ENCODE data around the gene RFC2.
"Not testable (repeated sequence)": the region's sequence is repeated elsewhere in the genome, so short reads cannot be mapped to it uniquely, and the experiment has no call there.

RFC2 gene

DNA sequence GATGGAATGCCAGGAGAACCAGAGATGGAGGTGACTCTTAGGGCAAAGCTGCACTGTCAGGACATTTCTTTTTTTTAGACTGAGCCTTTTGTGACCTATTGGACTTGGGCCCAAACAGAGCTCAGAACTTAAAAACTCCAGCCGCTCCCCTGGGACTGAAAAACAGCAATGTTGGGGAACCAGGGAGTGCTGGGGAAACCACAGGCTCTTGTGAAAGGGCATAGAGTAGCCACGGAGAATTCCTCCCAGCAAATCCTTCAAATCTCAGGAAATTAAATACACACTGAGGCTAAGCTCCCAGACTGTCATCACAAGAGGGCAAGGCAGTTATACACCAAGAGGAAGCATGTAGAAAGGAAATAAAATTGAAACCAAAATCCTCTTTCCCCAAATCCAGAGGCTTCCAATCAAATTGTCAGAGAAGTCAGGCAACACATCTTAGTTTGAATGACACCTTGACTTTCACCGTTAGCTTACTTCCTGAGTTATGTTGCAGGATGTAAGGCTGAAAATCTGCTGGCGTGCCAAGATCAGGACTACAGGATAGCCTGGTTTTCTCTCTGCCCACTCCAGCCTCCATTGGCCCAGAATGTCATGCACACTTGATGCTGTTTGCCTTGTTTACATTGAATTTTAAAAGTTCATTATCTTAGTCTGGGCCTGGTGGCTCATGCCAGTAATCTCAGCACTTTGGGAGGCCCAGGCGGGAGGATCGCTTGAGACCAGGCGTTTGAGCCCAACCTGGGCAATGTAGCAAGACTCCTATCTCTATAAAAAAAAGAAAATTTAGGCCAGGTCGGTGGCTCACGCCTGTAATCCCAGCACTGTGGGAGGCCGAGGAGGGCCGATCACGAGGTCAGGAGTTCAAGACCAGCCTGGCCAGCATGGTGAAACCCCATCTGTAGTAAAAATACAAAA lies 2.6 kb upstream of the RFC2 start:
- no peak overlapping the region for H3K4me3 ChIP-seq (ENCODE audit: control insufficient read depth, low read depth, low read length)
- TF ChIP-seq CTCF (IDR thresholded peaks at IDR 0.05; ENCODE audit: control insufficient read depth, insufficient read depth, low read depth, low read length, missing control alignments) = no peak
- peak; percentile 88 for DNase-seq (ENCODE audit: low read depth)

DNA sequence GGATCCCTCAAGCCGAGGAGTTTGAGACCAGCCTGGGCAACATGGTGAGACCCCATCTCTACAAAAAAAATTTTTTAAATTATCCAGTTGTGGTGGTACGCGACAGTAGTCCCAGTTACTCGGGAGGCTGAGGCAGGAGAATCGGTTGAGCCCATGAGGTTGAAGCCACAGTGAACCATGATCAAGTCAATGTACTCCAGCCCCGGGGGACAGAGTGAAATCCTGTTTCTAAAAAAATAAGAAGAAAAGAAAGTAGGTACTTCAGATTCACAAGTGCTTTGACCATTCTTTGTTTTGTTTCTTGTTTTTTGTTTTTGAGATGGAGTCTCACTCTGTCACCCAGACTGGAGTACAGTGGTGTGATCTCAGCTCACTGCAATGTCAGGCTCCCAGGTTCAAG lies 1.3 kb upstream of the RFC2 start:
- not testable (repeated sequence) for DNase-seq (ENCODE audit: low read depth); H3K4me3 ChIP-seq (ENCODE audit: control insufficient read depth, low read depth, low read length)

DNA sequence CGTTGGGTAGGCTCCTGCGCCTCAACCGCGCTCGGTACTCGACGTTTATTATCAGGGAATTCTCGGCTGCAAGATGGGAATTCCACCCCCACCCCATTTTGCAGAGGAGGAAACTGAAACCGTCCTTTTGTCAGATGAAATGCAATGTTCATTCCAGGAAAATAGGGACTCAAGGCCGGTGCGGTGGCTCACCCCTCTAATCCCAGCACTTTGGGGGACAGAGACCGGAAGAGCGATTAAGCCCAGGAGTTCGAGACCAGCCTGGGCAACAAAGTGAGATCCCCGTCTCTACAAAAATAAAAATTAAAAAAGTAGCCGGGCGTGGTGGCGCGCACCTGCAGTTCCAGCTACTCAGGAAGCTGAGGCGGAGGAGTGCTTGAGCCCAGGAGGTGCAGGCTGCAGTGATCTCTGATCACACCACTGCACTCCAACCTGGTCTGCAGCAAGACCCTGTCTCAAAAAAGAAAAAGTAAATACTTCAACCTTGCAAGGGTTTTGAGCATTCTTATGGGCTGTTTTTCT lies 720 bp upstream of the RFC2 start:
- H3K4me3 ChIP-seq (ENCODE audit: control insufficient read depth, low read depth, low read length) = peak overlapping the region; percentile 64
- no peak for DNase-seq (ENCODE audit: low read depth)
- no peak for TF ChIP-seq CTCF (IDR thresholded peaks at IDR 0.05; ENCODE audit: control insufficient read depth, insufficient read depth, low read depth, low read length, missing control alignments)

- H3K4me3 ChIP-seq (ENCODE audit: control insufficient read depth, low read depth, low read length) = peak overlapping the region; percentile 64
- DNase-seq (ENCODE audit: low read depth) = no peak
- no peak for TF ChIP-seq CTCF (IDR thresholded peaks at IDR 0.05; ENCODE audit: control insufficient read depth, insufficient read depth, low read depth, low read length, missing control alignments)
These were observed 417 bp downstream of the RFC2 start for GRCh38 chr7:74253835-74254128.

GRCh38 chr7:74253331-74253730 lies 868 bp downstream of the RFC2 start:
- TF ChIP-seq CTCF (IDR thresholded peaks at IDR 0.05; ENCODE audit: control insufficient read depth, insufficient read depth, low read depth, low read length, missing control alignments) = no peak
- peak overlapping the region; percentile 64 for H3K4me3 ChIP-seq (ENCODE audit: control insufficient read depth, low read depth, low read length)
- DNase-seq (ENCODE audit: low read depth) = no peak

- no peak overlapping the region for H3K4me3 ChIP-seq (ENCODE audit: control insufficient read depth, low read depth, low read length)
- TF ChIP-seq CTCF (IDR thresholded peaks at IDR 0.05; ENCODE audit: control insufficient read depth, insufficient read depth, low read depth, low read length, missing control alignments) = no peak
- no peak for DNase-seq (ENCODE audit: low read depth)
These were observed 1.3 kb downstream of the RFC2 start for GRCh38 chr7:74252893-74253292.

DNA sequence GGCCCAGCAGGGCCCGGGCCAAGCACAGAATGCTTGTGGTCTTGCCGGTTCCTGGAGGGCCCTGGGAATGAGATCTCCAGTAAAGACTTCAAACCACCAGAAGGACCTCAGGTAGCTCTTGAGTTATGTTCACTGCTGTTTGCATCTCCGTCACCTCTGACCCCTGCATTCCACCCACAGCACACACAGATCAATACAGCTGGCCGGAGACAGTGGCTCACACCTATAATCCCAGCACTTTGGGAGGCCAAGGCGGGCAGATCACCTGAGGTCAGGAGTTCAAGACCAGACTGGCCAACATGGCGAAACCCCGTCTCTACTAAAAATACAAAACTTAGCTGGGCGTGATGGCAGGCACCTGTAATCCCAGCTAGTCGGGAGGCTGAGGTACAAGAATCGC lies 5.1 kb downstream of the RFC2 start:
- not testable (repeated sequence) for H3K4me3 ChIP-seq (ENCODE audit: control insufficient read depth, low read depth, low read length); DNase-seq (ENCODE audit: low read depth)

- DNase-seq (ENCODE audit: low read depth) = no peak
- TF ChIP-seq CTCF (IDR thresholded peaks at IDR 0.05; ENCODE audit: control insufficient read depth, insufficient read depth, low read depth, low read length, missing control alignments) = no peak
- no peak overlapping the region for H3K4me3 ChIP-seq (ENCODE audit: control insufficient read depth, low read depth, low read length)
These were observed 6.0 kb downstream of the RFC2 start for GRCh38 chr7:74248156-74248555.
